Measurements from ENCODE around the gene FYB2.

The FYB2 gene

GRCh38 chr1:56863265-56863992, 44.2 kb upstream of the FYB2 start:
- ChIA-PET POLR2A (no interaction called here), CTCF (no interaction called here)
- TF ChIP-seq SUZ12 (IDR thresholded peaks at IDR 0.05), result no peak
- TF ChIP-seq FOXA1 (IDR thresholded peaks at IDR 0.05), result no peak
- DNase-seq (ENCODE audit: extremely low spot score), result no peak

DNA sequence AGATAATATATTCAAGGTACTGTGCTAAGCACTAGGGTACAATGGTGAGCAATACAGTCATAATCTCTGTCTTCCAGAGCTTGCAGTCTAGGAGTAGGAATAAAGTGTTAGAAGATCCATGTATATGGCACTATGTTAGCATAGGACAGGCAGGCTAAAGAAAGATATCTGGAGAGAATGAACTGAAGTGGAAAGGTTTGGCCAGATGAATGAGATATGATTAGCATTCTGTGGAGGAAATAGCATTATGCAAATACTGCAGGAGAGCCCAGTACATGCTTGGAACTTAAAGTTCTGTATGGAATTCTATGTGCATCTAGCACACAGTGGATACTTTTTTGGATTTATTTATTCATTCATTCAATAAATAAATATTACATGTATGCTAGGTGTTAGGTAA, 40.1 kb upstream of the FYB2 start:
- POLR2A ChIA-PET, result no interaction called here
- CTCF ChIA-PET, result no interaction called here
- no peak for DNase-seq (ENCODE audit: extremely low spot score)
- no peak for TF ChIP-seq L3MBTL2 (conservative IDR thresholded peaks at IDR 0.05)
- no peak for TF ChIP-seq NFRKB (IDR thresholded peaks at IDR 0.05)
- TF ChIP-seq FOXK2 (IDR thresholded peaks at IDR 0.05), result no peak
- TF ChIP-seq ARNT (IDR thresholded peaks at IDR 0.05), result no peak
- TF ChIP-seq FOXM1 (IDR thresholded peaks at IDR 0.05; ENCODE audit: borderline replicate concordance), result no peak

GRCh38 chr1:56856186-56856585, 37.0 kb upstream of the FYB2 start:
- POLR2A ChIA-PET, result no interaction called here
- CTCF ChIA-PET, result no interaction called here

GRCh38 chr1:56855190-56855589, 36.0 kb upstream of the FYB2 start:
- POLR2A ChIA-PET, result no interaction called here
- TF ChIP-seq ELF4 (IDR thresholded peaks at IDR 0.05), result no peak
- no peak for TF ChIP-seq ARNT (IDR thresholded peaks at IDR 0.05)
- no peak for TF ChIP-seq SUZ12 (IDR thresholded peaks at IDR 0.05)
- no peak for TF ChIP-seq CTBP1 (IDR thresholded peaks at IDR 0.05; ENCODE audit: borderline replicate concordance)
- no peak for TF ChIP-seq BHLHE40 (IDR thresholded peaks at IDR 0.05; ENCODE audit: borderline replicate concordance)
- no peak for TF ChIP-seq SP1 (IDR thresholded peaks at IDR 0.05)
- TF ChIP-seq FOXA1 (IDR thresholded peaks at IDR 0.05), result no peak
- no peak for TF ChIP-seq ZNF384 (IDR thresholded peaks at IDR 0.05)
- no peak for TF ChIP-seq TARDBP (IDR thresholded peaks at IDR 0.05)
- TF ChIP-seq FOXM1 (IDR thresholded peaks at IDR 0.05; ENCODE audit: borderline replicate concordance), result no peak
- TF ChIP-seq NFRKB (IDR thresholded peaks at IDR 0.05), result no peak
- no peak for TF ChIP-seq FOXK2 (IDR thresholded peaks at IDR 0.05)
- TF ChIP-seq L3MBTL2 (conservative IDR thresholded peaks at IDR 0.05), result no peak
- TF ChIP-seq, protein P1, sequence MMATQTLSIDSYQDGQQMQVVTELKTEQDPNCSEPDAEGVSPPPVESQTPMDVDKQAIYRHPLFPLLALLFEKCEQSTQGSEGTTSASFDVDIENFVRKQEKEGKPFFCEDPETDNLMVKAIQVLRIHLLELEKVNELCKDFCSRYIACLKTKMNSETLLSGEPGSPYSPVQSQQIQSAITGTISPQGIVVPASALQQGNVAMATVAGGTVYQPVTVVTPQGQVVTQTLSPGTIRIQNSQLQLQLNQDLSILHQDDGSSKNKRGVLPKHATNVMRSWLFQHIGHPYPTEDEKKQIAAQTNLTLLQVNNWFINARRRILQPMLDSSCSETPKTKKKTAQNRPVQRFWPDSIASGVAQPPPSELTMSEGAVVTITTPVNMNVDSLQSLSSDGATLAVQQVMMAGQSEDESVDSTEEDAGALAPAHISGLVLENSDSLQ (IDR thresholded peaks at IDR 0.05), result no peak
- no peak for TF ChIP-seq LEF1 (IDR thresholded peaks at IDR 0.05; ENCODE audit: borderline replicate concordance)
- no peak for TF ChIP-seq HDGF (IDR thresholded peaks at IDR 0.05; ENCODE audit: borderline replicate concordance)
- CTCF ChIA-PET, result no interaction called here
- DNase-seq (ENCODE audit: extremely low spot score), result no peak

More at GRCh38 chr1:56856186-56856585, 37.0 kb upstream of the FYB2 start:
- DNase-seq (ENCODE audit: extremely low spot score), result no peak
- TF ChIP-seq ELF4 (IDR thresholded peaks at IDR 0.05) (no peak), HDGF (IDR thresholded peaks at IDR 0.05; ENCODE audit: borderline replicate concordance) (no peak), BHLHE40 (IDR thresholded peaks at IDR 0.05; ENCODE audit: borderline replicate concordance) (no peak), CTBP1 (IDR thresholded peaks at IDR 0.05; ENCODE audit: borderline replicate concordance) (no peak), SP1 (IDR thresholded peaks at IDR 0.05) (no peak), FOXM1 (IDR thresholded peaks at IDR 0.05; ENCODE audit: borderline replicate concordance) (no peak), LEF1 (IDR thresholded peaks at IDR 0.05; ENCODE audit: borderline replicate concordance) (no peak), FOXA1 (IDR thresholded peaks at IDR 0.05) (no peak), ZNF384 (IDR thresholded peaks at IDR 0.05) (no peak), ARNT (IDR thresholded peaks at IDR 0.05) (no peak), SUZ12 (IDR thresholded peaks at IDR 0.05) (no peak), NFRKB (IDR thresholded peaks at IDR 0.05) (no peak), TARDBP (IDR thresholded peaks at IDR 0.05) (no peak), L3MBTL2 (conservative IDR thresholded peaks at IDR 0.05) (no peak), FOXK2 (IDR thresholded peaks at IDR 0.05) (no peak)
- TF ChIP-seq, protein P1 (IDR thresholded peaks at IDR 0.05), result no peak

GRCh38 chr1:56854521-56855099, 35.4 kb upstream of the FYB2 start, which contains the start of gene C8A:
TSS of gene C8A (plus strand) at chr1:56854797. CDS start at chr1:56854902, 105 bp downstream.
- TF ChIP-seq HDGF (IDR thresholded peaks at IDR 0.05; ENCODE audit: borderline replicate concordance), result no peak
- TF ChIP-seq ZNF384 (IDR thresholded peaks at IDR 0.05), result no peak
- no peak for TF ChIP-seq ELF4 (IDR thresholded peaks at IDR 0.05)
- TF ChIP-seq LEF1 (IDR thresholded peaks at IDR 0.05; ENCODE audit: borderline replicate concordance), result no peak
- no peak for TF ChIP-seq ARNT (IDR thresholded peaks at IDR 0.05)
- no peak for TF ChIP-seq SP1 (IDR thresholded peaks at IDR 0.05)
- TF ChIP-seq, protein P1 (IDR thresholded peaks at IDR 0.05), result no peak
- no peak for TF ChIP-seq L3MBTL2 (conservative IDR thresholded peaks at IDR 0.05)
- no peak for TF ChIP-seq FOXA1 (IDR thresholded peaks at IDR 0.05)
- TF ChIP-seq SUZ12 (IDR thresholded peaks at IDR 0.05), result no peak
- TF ChIP-seq NFRKB (IDR thresholded peaks at IDR 0.05), result no peak
- no peak for TF ChIP-seq BHLHE40 (IDR thresholded peaks at IDR 0.05; ENCODE audit: borderline replicate concordance)
- TF ChIP-seq TARDBP (IDR thresholded peaks at IDR 0.05), result no peak
- TF ChIP-seq FOXK2 (IDR thresholded peaks at IDR 0.05), result no peak
- TF ChIP-seq CTBP1 (IDR thresholded peaks at IDR 0.05; ENCODE audit: borderline replicate concordance), result no peak
- POLR2A ChIA-PET, result no interaction called here
- CTCF ChIA-PET, result no interaction called here
- DNase-seq (ENCODE audit: extremely low spot score), result no peak

GRCh38 chr1:56852476-56852875, 33.3 kb upstream of the FYB2 start:
- ChIA-PET CTCF (no interaction called here), POLR2A (no interaction called here)
- TF ChIP-seq ZNF384 (IDR thresholded peaks at IDR 0.05) (no peak), FOXA1 (IDR thresholded peaks at IDR 0.05) (no peak), SP1 (IDR thresholded peaks at IDR 0.05) (no peak), TARDBP (IDR thresholded peaks at IDR 0.05) (no peak), NFRKB (IDR thresholded peaks at IDR 0.05) (no peak), BHLHE40 (IDR thresholded peaks at IDR 0.05; ENCODE audit: borderline replicate concordance) (no peak), LEF1 (IDR thresholded peaks at IDR 0.05; ENCODE audit: borderline replicate concordance) (no peak), CTBP1 (IDR thresholded peaks at IDR 0.05; ENCODE audit: borderline replicate concordance) (no peak), SUZ12 (IDR thresholded peaks at IDR 0.05) (no peak), L3MBTL2 (conservative IDR thresholded peaks at IDR 0.05) (no peak), ELF4 (IDR thresholded peaks at IDR 0.05) (no peak), HDGF (IDR thresholded peaks at IDR 0.05; ENCODE audit: borderline replicate concordance) (no peak), FOXM1 (IDR thresholded peaks at IDR 0.05; ENCODE audit: borderline replicate concordance) (no peak), ARNT (IDR thresholded peaks at IDR 0.05) (no peak), FOXK2 (IDR thresholded peaks at IDR 0.05) (no peak)
- TF ChIP-seq, protein P1 (IDR thresholded peaks at IDR 0.05), result no peak
- DNase-seq (ENCODE audit: extremely low spot score), result no peak
